Calu3 (cell line): Measurements from ENCODE around the gene CAMK2N1. TPM values are rescaled to one million over a fixed set of nuclear protein-coding genes. Genes with fewer than 3 reads are reported as not detected.
A peak's percentile ranks its signal among the peaks of the same experiment; 100 is the strongest.
"Not testable (repeated sequence)": the region's sequence is repeated elsewhere in the genome, so short reads cannot be mapped to it uniquely, and the experiment has no call there.

Source experiments
- BruUV-seq: library from RNA; stranded (reverse); fragments of 400-500 nt; replicated peaks from 2 replicates; lab custom pipeline; 2021; lab: Mats Ljungman, UMichigan
- CTCF ChIA-PET: fragments of 300-600 bp; sonication (Branson Sonifier 250); formaldehyde crosslinking; loops from one replicate; lab custom pipeline; 2022; ENCODE audit warnings: antibody characterized with exemption; lab: Charles Lee
- DNase-seq: peaks from one replicate; pipeline ENCODE4 v3.0.0; 2022
- H3K27ac Mint-ChIP-seq: one replicate; pipeline ENCODE4 v1.8.0; 2022; ENCODE audit warnings: mixed read lengths; ENCODE audit not compliant: unreplicated experiment
- H3K27me3 Mint-ChIP-seq: one replicate; pipeline ENCODE4 v1.8.0; 2022; ENCODE audit warnings: mixed read lengths; ENCODE audit not compliant: unreplicated experiment
- H3K36me3 Mint-ChIP-seq: one replicate; pipeline ENCODE4 v1.8.0; 2022; ENCODE audit warnings: mild to moderate bottlenecking, moderate library complexity, mixed read lengths; ENCODE audit not compliant: insufficient read depth, unreplicated experiment
- H3K4me1 Mint-ChIP-seq: one replicate; pipeline ENCODE4 v1.8.0; 2022; ENCODE audit warnings: mild to moderate bottlenecking, low read depth, mixed read lengths; ENCODE audit not compliant: unreplicated experiment
- H3K4me3 Mint-ChIP-seq: one replicate; pipeline ENCODE4 v1.8.0; 2022; ENCODE audit warnings: mild to moderate bottlenecking, low read depth, moderate library complexity, mixed read lengths; ENCODE audit not compliant: unreplicated experiment
- H3K9me3 Mint-ChIP-seq: one replicate; pipeline ENCODE4 v1.8.0; 2022; ENCODE audit warnings: low read depth, mixed read lengths; ENCODE audit not compliant: unreplicated experiment
- intact Hi-C: fragments of 100-400 bp; cut with micrococcal nuclease; formaldehyde crosslinking; loops from one replicate; pipeline ENCODE4 v1.10.0; 2022; ENCODE audit not compliant: unreplicated experiment
- total RNA-seq: library from RNA; stranded (reverse); gene quantifications from 2 replicates; pipeline ENCODE4 v1.2.3, GENCODE V29; 2022
- TF ChIP-seq, protein P1 (sequence below): fragments of 200-600 bp; IDR thresholded peaks from one replicate; pipeline ENCODE4 v1.8.0; 2022; ENCODE audit warnings: antibody characterized with exemption; ENCODE audit not compliant: unreplicated experiment

The CAMK2N1 gene
- total RNA-seq, 1 experiment from 2014 or later: 56.0 TPM

DNA sequence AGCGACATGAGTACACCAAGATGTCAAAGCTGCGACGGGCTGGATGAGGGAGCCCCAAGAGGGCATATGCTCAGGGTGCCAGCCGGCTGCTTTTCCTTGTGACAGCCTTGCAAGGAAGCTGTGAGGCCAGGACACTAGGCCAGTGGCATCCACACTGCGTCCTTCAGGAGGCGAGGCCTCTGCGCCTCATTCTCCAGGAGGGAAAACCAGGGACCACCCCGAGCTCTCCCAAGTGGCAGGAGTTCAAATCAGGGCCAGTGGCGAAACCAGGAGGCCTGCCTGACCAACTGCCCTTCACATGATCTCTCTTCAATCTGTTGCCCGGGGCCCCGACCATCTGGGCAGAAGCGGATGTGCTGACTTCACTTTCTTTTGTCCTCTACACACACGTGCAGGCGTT lies 13.7 kb upstream of the CAMK2N1 start:
- no peaks in the 10 kb centered on the region for H3K9me3 Mint-ChIP-seq
- no peak overlapping the region for H3K4me3 Mint-ChIP-seq
- H3K36me3 Mint-ChIP-seq: peaks cover 30% of the 10 kb centered on the region
- intact Hi-C loops: no loop called here
- no peaks in the 10 kb centered on the region for H3K27me3 Mint-ChIP-seq
- peaks cover 23% of the 10 kb centered on the region for H3K4me1 Mint-ChIP-seq
- no peak for DNase-seq
- no TSS peak for BruUV-seq
- CTCF ChIA-PET: no interaction called here
- TF ChIP-seq, protein P1, sequence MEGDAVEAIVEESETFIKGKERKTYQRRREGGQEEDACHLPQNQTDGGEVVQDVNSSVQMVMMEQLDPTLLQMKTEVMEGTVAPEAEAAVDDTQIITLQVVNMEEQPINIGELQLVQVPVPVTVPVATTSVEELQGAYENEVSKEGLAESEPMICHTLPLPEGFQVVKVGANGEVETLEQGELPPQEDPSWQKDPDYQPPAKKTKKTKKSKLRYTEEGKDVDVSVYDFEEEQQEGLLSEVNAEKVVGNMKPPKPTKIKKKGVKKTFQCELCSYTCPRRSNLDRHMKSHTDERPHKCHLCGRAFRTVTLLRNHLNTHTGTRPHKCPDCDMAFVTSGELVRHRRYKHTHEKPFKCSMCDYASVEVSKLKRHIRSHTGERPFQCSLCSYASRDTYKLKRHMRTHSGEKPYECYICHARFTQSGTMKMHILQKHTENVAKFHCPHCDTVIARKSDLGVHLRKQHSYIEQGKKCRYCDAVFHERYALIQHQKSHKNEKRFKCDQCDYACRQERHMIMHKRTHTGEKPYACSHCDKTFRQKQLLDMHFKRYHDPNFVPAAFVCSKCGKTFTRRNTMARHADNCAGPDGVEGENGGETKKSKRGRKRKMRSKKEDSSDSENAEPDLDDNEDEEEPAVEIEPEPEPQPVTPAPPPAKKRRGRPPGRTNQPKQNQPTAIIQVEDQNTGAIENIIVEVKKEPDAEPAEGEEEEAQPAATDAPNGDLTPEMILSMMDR: no peak
- no peak overlapping the region for H3K27ac Mint-ChIP-seq

- Mint-ChIP-seq H3K27me3 (no peaks in the 10 kb centered on the region), H3K4me1 (peaks cover 26% of the 10 kb centered on the region), H3K27ac (no peak overlapping the region), H3K4me3 (no peak overlapping the region), H3K36me3 (peaks cover 32% of the 10 kb centered on the region), H3K9me3 (no peaks in the 10 kb centered on the region)
- intact Hi-C loops: no loop called here
- TF ChIP-seq, protein P1: no peak
- DNase-seq: no peak
- CTCF ChIA-PET: no interaction called here
- no TSS peak for BruUV-seq
Measured at GRCh38 chr1:20499105-20499504, 13.1 kb upstream of the CAMK2N1 start.

GRCh38 chr1:20498116-20498515 lies 12.1 kb upstream of the CAMK2N1 start:
- DNase-seq: no peak
- Mint-ChIP-seq H3K27me3 (no peaks in the 10 kb centered on the region), H3K4me3 (no peak overlapping the region), H3K27ac (no peak overlapping the region), H3K36me3 (peaks cover 32% of the 10 kb centered on the region), H3K9me3 (no peaks in the 10 kb centered on the region), H3K4me1 (peaks cover 26% of the 10 kb centered on the region)
- intact Hi-C loops: no loop called here
- CTCF ChIA-PET: no interaction called here
- no TSS peak for BruUV-seq
- TF ChIP-seq, protein P1: no peak

- BruUV-seq: no TSS peak
Measured at GRCh38 chr1:20497506-20497905, 11.5 kb upstream of the CAMK2N1 start.

DNA sequence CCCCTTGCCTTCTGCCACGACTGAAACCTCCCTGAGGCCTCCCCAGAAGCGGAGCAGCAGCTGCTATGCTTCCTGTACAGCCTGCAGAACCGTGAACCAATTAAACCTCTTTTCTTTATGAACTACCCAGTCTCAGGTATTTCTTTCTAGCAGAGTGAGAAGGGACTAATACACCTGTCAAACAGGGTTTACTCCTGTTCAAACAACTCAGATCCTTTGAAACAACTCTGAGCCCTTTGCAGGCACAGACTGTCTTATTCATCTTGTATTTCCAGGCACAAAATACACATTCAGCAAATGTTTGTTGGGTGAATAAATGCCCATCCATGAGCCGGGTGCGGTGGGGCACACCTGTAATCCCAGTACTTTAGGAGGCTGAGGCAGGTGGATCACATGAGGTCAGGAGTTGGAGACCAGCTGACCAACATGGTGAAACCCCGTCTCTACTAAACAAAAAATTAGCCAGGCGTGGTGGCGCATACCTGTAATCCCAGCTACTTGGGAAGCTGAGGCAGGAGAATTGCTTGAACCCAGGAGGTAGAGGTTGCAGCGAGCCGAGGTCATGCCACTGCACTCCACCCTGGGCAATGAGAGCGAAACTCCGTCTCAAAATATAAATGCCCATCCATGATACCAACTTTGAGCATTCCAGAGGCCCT lies 10.8 kb upstream of the CAMK2N1 start:
- BruUV-seq: TSS peak; percentile 48
- H3K36me3 Mint-ChIP-seq: peaks cover 28% of the 10 kb centered on the region
- DNase-seq, H3K9me3 Mint-ChIP-seq, CTCF ChIA-PET, intact Hi-C loops, H3K27me3 Mint-ChIP-seq: not testable (repeated sequence)
- H3K4me3 Mint-ChIP-seq: peak overlapping the region; percentile 40
- H3K4me1 Mint-ChIP-seq: peaks cover 26% of the 10 kb centered on the region
- H3K27ac Mint-ChIP-seq: peak overlapping the region; percentile 94

More at GRCh38 chr1:20497506-20497905, 11.5 kb upstream of the CAMK2N1 start:
- Mint-ChIP-seq H3K27me3 (no peaks in the 10 kb centered on the region), H3K36me3 (peaks cover 32% of the 10 kb centered on the region), H3K27ac (no peak overlapping the region), H3K9me3 (no peaks in the 10 kb centered on the region), H3K4me1 (peaks cover 26% of the 10 kb centered on the region), H3K4me3 (no peak overlapping the region)
- TF ChIP-seq, protein P1: no peak
- DNase-seq: no peak
- CTCF ChIA-PET: no interaction called here
- intact Hi-C loops: no loop called here
